C4-2B (cell line): ENCODE data around the gene SLC38A6.

Experiments used
- ZFX ChIP-seq: fragments of 450-650 bp; IDR thresholded peaks from 2 replicates; pipeline ENCODE4 v1.6.1; 2017
- TF ChIP-seq, protein P1 (sequence below): fragments of 450-650 bp; conservative IDR thresholded peaks from 2 replicates; pipeline ENCODE4 v1.5.1; 2017; ENCODE audit warnings: mild to moderate bottlenecking

DNA sequence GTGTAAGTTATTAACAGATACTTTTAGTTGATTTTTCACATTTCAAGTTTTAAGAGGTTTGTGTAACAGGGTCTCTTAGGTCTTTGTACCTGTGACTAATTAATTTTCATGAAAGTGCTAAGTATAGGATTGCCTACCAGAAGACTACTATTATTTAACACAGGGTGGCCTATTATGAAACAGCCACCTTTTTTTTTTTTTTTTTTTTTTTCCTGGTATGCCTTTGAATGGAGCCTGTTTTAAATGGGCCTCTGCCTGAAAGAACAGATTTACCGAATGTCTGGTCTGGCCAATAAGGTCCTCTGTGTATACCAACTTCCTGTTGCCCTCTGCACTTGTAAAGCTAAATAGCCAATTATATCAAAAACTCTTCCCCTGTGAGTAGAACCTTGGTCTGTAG is 62.5 kb downstream of the SLC38A6 start:
- TF ChIP-seq, protein P1, sequence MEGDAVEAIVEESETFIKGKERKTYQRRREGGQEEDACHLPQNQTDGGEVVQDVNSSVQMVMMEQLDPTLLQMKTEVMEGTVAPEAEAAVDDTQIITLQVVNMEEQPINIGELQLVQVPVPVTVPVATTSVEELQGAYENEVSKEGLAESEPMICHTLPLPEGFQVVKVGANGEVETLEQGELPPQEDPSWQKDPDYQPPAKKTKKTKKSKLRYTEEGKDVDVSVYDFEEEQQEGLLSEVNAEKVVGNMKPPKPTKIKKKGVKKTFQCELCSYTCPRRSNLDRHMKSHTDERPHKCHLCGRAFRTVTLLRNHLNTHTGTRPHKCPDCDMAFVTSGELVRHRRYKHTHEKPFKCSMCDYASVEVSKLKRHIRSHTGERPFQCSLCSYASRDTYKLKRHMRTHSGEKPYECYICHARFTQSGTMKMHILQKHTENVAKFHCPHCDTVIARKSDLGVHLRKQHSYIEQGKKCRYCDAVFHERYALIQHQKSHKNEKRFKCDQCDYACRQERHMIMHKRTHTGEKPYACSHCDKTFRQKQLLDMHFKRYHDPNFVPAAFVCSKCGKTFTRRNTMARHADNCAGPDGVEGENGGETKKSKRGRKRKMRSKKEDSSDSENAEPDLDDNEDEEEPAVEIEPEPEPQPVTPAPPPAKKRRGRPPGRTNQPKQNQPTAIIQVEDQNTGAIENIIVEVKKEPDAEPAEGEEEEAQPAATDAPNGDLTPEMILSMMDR: no peak
- TF ChIP-seq ZFX: no peak
